Measurements from ENCODE around the gene HERC5. TPM values are rescaled to one million over a fixed set of nuclear protein-coding genes. Genes with fewer than 3 reads are reported as not detected.
"Not testable (repeated sequence)": the region's sequence is repeated elsewhere in the genome, so short reads cannot be mapped to it uniquely, and the experiment has no call there.

HERC5 gene
- polyA plus RNA-seq, 1 experiment = 0.06 TPM

- TF ChIP-seq CTCF (IDR thresholded peaks at IDR 0.05; ENCODE audit: low read depth, low read length) = peak; percentile 54
- H3K4me3 ChIP-seq (ENCODE audit: low read depth, low read length); POLR2A ChIA-PET; DNase-seq (ENCODE audit: low read depth, low spot score); H3K9me3 ChIP-seq (ENCODE audit: control insufficient read depth, insufficient read depth, low read length); H3K27ac ChIP-seq (ENCODE audit: low read depth, low read length); H3K27me3 ChIP-seq (ENCODE audit: control insufficient read depth, insufficient read depth, low read length): not testable (repeated sequence)
- CTCF ChIA-PET = interaction anchor here (0.6 to 2.3 kb wide), 35 partner anchors 9 to 589 kb away, joined by 3 to 23 read pairs (median 3); partner anchors contain the start of gene FAM13A
Measured at GRCh38 chr4:88539322-88540068, 82.6 kb downstream of the HERC5 start.

- no peak overlapping the region for H3K27ac ChIP-seq (ENCODE audit: low read depth, low read length)
- TF ChIP-seq CTCF (IDR thresholded peaks at IDR 0.05; ENCODE audit: low read depth, low read length) = no peak
- DNase-seq (ENCODE audit: low read depth, low spot score) = no peak
- H3K9me3 ChIP-seq (ENCODE audit: control insufficient read depth, insufficient read depth, low read length) = no peaks in the 10 kb centered on the region
- no peaks in the 10 kb centered on the region for H3K27me3 ChIP-seq (ENCODE audit: control insufficient read depth, insufficient read depth, low read length)
- CTCF ChIA-PET = interaction anchor here (0.6 kb wide), 1 partner anchor 583 kb away, joined by 3 read pairs; no protein-coding TSS in a partner anchor
- no peak overlapping the region for H3K4me3 ChIP-seq (ENCODE audit: low read depth, low read length)
- POLR2A ChIA-PET = no interaction called here
Measured at GRCh38 chr4:88549815-88550214, 92.9 kb downstream of the HERC5 start.

Other genes with a start within 250 kb of the HERC5 start
- 7.8 and 9.6 TPM in 2 replicates for gene PPM1K, start 172.6 kb upstream of the HERC5 start, polyA plus RNA-seq (2011; rRNA removed)
- gene HERC6, start 78.3 kb upstream of the HERC5 start, polyA plus RNA-seq (2011; rRNA removed) = 1.5 and 1.8 TPM in 2 replicates
- gene PYURF, start 66.7 kb downstream of the HERC5 start, polyA plus RNA-seq (2011; rRNA removed) = 50.5 and 65.7 TPM in 2 replicates
- 9.3 and 10.3 TPM in 2 replicates for gene HERC3, start 135.4 kb downstream of the HERC5 start, polyA plus RNA-seq (2011; rRNA removed)
- 6.6 and 8.2 TPM in 2 replicates for gene NAP1L5, start 240.7 kb downstream of the HERC5 start, polyA plus RNA-seq (2011; rRNA removed)